ENCODE data around the gene ALDH18A1.

ALDH18A1 gene

GRCh38 chr10:95601116-95601719 lies 55.3 kb downstream of the ALDH18A1 start:
- in situ Hi-C loops (cut with HindIII; ENCODE audit: low sequenced_read_pairs): no loop called here
- no peak overlapping the region for H3K4me3 ChIP-seq (ENCODE audit: low read depth, low read length)
- DNase-seq (ENCODE audit: low read depth, low spot score): peak; percentile 88
- peak; percentile 95 for TF ChIP-seq CTCF (IDR thresholded peaks at IDR 0.05; ENCODE audit: low read depth, low read length)

- no peak for DNase-seq (ENCODE audit: low read depth, low spot score)
- in situ Hi-C loops (cut with HindIII; ENCODE audit: low sequenced_read_pairs): no loop called here
- H3K4me3 ChIP-seq (ENCODE audit: low read depth, low read length): no peak overlapping the region
- no peak for TF ChIP-seq CTCF (IDR thresholded peaks at IDR 0.05; ENCODE audit: low read depth, low read length)
Measured at GRCh38 chr10:95600158-95600557, 56.4 kb downstream of the ALDH18A1 start.

GRCh38 chr10:95597788-95598187 lies 58.7 kb downstream of the ALDH18A1 start:
- no peak for TF ChIP-seq CTCF (IDR thresholded peaks at IDR 0.05; ENCODE audit: low read depth, low read length)
- DNase-seq (ENCODE audit: low read depth, low spot score): no peak
- no peak overlapping the region for H3K4me3 ChIP-seq (ENCODE audit: low read depth, low read length)
- in situ Hi-C loops (cut with HindIII; ENCODE audit: low sequenced_read_pairs): no loop called here

GRCh38 chr10:95588025-95588424 lies 68.5 kb downstream of the ALDH18A1 start:
- no peak for TF ChIP-seq CTCF (IDR thresholded peaks at IDR 0.05; ENCODE audit: low read depth, low read length)
- H3K4me3 ChIP-seq (ENCODE audit: low read depth, low read length): no peak overlapping the region
- DNase-seq (ENCODE audit: low read depth, low spot score): no peak
- in situ Hi-C loops (cut with HindIII; ENCODE audit: low sequenced_read_pairs): no loop called here

GRCh38 chr10:95579835-95580535 lies 76.5 kb downstream of the ALDH18A1 start:
- TF ChIP-seq CTCF (IDR thresholded peaks at IDR 0.05; ENCODE audit: low read depth, low read length): no peak
- DNase-seq (ENCODE audit: low read depth, low spot score): no peak
- in situ Hi-C loops (cut with HindIII; ENCODE audit: low sequenced_read_pairs): no loop called here
- H3K4me3 ChIP-seq (ENCODE audit: low read depth, low read length): no peak overlapping the region

GRCh38 chr10:95579292-95579691 lies 77.2 kb downstream of the ALDH18A1 start:
- TF ChIP-seq CTCF (IDR thresholded peaks at IDR 0.05; ENCODE audit: low read depth, low read length): no peak
- in situ Hi-C loops (cut with HindIII; ENCODE audit: low sequenced_read_pairs): no loop called here
- DNase-seq (ENCODE audit: low read depth, low spot score): no peak

More at GRCh38 chr10:95579292-95579691, 77.2 kb downstream of the ALDH18A1 start:
- H3K4me3 ChIP-seq (ENCODE audit: low read depth, low read length): no peak overlapping the region

Measured in astrocyte of the spinal cord (primary cell).